DMS 273 (cell line): ENCODE results near the gene C22orf15.

Experiments
- DNase-seq: peaks from one replicate; lab custom pipeline; 2025; ENCODE audit not compliant: unreplicated experiment; lab: John Stamatoyannopoulos, UW

C22orf15 gene

DNA sequence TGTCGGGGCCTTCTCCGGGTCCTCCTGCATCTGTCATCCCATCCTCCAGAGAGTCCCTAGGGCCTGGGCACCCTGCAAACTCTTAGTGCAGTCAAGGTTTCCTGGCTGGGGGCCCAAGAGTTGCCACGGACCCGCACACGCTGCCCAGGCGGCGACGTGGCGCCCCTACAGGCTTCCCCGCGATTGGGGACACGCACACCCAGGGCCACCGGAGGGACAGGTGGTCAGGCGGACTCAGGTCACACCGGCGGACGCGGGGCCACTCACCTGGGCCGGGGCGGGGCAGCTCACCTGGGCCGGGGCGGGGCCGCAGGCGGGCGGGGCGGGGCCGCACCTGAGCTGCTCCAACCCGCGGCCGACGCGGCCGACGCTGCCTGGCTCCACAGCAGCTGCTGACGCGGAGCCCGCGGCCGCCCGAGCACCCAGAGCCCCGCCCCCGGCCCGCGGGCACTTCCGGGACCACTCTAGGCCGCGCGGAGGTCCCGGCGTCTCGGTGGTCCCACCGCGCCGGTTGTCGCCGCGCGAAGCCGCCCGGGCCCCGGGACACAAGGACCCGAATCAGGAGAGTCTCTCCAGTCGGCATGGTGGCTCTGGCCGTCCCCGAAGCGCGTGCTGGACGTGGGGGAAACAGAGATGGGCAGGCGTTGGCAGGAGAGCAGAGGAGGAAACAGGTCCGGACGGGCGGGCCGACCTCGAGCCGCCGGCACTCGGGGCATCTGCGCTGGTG lies 11.9 kb upstream of the C22orf15 start, which contains the start of gene ZNF70:
TSS of gene ZNF70 (minus strand) at position 399 of the 727 bp plus-strand sequence. CDS start 5,972 bp downstream, outside the sequence.
- peak; percentile 93 for DNase-seq

DNA sequence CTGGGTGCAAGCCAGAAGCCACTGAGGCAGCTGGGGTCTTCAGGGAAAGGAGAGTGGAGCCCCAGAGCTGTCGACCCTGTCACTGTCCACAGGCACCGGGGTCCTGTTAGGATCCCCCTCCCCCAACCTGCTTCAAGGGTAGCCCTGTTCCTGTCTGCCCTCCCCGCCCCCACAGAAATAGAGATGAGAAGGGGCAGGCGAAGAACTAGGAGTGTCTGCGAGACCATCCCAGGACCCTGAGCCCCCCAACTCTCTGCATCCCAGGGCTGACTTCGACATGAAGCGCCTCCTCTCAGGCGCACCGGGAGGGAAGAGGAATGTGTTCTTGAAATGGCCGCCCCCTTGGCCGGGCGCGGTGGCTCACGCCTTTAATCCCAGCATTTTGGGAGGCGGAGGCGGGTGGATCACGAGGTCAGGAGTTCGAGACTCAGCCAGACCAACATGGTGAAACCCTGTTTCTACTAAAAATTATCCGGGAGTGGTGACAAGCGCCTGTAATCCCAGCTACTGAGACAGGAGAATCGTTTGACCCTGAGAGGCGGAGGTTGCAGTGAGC lies 11.3 kb upstream of the C22orf15 start:
- no peak for DNase-seq

DNA sequence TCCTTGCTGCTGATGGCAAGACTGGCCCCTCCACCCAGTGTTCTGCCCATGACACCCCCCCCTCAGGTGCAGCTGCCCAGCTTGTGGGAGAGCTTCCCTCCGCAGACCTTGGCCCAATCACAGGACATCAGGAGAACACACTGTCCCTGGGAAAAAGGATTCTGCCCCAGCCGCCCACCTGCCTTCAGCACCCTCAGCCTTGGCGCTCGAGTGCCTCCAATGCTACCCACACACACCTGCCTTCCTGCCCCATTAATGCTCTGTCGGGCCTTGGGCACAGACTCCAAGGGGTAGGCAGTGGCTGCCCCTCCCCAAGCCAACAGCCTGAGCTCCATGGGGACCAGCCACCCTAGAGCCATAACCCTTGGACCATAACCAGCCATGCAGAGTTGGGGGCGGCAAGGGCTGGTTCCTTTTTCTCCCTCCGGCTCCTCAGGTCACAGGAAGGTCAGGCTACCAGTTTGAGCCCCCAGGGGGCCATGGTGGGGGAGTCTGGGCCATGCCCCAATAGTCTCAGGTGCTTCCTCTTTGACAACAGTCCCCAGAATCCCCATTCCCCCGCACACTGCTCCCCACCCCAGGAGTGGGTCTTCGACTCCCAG lies 10.6 kb upstream of the C22orf15 start:
- no peak for DNase-seq

DNA sequence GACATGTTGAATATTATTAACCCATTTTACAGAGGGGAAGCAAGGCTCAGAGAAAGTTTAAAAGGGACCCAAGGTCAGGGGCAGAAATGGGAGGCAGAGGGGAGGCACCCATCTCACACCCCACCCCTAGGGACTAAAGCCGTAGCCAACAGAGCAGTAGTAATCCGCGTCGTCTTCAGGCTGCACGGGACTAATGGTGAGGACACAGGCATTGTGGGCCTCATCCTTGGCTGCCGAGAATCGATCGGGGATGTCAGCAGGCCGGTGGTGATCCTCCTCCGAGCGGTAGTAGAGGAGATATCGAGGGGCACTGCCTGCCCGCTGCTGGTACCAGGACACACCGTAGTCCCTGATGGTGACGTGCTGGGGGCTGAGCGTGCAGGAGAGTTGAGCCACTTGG lies 10.0 kb upstream of the C22orf15 start:
- no peak for DNase-seq

DNA sequence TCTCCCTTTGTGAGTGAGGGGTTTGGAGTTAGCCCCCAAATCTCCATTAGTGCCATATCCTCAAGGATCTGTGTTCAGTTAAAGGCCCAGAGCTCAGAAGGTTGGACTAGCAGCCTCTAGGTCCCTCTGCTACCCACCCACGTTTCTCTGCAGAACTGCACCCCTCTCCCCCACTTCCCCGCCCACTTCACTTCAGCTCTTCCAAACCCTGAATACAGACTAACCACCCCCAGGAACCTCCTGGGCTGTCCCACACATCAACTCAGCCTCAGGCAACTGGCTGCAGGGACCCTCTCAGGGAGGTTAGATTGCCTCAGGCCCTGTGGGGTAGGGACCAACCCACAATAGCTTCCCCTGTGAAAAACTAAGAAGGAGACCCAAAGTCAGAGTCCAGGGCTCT lies 9.4 kb upstream of the C22orf15 start:
- no peak for DNase-seq

DNA sequence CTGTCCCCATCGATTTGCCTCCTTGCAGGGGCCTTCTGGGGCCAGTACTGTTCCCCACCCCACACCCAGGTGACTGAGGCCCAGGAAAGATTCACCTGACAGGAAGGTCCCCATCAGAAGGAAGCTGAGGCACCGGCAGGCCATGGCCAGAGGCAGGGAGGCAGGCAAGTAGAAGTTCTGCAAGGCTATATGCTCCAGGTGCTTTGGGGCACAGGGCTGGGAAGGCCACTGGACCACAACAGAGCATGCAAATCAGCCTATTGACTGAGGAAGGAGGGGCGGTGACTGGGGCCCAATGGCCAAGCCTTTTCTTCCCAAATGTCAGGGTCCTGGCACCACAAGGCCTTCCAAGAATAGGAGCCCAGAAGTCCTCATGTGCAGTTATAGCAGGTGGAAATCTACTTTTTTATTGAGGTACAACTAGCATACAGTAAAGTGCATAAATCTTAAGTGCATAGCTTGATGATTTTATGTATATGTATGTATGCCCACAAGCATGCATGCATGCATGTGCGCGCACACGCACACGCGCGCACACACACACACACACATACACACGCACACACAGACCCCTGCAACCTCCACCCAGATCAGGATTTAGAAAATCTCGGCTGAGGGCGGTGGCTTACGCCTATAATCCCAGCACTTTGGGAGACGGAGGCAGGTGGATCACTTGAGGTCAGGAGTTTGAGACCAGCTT lies 8.4 kb upstream of the C22orf15 start, which contains the start of gene VPREB3:
TSS of gene VPREB3 (minus strand) at position 206 of the 700 bp plus-strand sequence. CDS start at position 144, 62 bp downstream.
- no peak for DNase-seq

DNA sequence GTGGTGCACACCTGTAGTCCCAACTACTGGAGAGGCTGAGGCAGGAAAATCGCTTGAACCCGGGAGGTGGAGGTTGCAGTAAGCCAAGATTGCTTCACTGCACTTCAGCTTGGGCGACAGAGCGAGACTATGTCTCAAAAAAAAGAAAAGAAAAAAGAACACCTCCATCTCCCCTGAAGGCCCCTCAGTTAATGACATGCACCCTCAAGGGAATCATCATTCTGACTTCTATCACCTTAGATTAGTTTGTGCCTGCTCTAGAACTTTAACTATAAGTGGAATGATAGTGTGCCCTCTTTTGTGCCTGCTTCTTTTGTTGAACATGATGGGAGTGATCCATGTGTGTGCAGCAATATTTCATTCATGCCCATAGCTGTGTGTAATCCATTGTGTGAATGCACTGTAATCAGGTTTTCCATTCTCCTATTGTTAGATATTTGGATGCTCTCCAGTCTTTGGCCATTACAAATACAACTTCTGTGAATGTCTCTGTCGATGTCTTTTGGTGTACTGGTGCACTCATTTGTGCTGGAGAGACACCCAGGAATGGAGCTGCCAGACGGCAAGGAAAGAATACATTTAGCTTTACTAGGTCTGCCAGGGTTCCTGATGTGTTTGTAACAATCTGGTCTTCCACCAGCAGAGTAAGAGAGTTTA lies 7.7 kb upstream of the C22orf15 start:
- DNase-seq: peak; percentile 15

DNA sequence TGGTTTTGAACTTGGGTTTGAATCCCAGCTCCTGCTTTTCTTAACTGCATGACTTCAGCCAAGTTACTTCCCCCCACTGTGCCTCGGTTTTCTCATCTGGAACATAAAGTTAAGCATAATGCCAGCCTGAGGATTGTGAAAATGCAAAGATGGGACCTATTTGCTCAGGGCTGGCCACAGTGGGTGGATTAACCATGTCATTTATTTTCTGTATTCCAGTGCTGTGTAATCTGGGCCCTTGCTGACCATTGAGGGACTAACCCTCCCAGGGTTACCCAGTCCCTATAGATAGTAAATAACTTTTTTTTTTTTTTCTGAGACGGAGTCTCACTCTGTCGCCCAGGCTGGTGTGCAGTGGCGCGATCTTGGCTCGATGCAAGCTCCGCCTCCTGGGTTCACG lies 7.1 kb upstream of the C22orf15 start:
- DNase-seq: no peak

DNA sequence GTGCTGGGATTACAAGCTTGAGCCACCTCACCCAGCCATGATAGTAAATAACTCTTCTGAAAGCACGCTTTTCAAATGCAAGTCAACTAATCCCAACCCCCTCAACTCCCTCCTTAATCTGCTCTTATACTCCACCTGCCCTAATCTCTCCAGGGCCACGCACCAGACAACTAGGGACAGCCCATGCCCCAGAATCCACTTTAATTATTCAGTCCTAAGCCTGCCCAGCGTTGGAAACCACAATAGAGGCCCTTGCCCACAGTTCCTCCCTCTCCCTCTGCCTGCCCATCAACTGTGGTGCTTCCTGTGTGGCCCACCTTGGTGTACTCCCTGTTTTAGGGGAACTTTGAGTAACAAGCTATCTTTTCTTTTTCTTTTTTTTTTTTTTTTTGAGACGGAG lies 5.9 kb upstream of the C22orf15 start:
- DNase-seq: no peak

DNA sequence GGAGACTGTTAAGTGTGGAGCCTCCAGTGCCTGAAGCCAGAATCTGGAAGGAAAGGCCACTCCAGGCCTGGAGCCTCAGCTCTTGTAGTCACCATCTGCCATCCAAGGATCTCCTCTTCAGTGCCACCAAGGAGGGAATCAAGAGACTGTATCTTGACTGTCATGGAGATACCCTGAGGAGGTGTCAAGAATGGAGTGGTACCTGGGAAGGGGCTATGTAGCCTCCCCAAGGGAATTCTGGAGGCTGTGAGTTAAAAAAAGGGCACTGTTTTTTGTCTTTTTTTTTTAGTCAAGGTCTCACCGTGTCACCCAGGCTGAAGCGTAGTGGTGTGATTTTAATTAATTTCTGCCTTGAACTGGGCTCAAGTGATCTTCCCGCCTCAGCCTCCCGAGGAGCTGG lies 3.2 kb upstream of the C22orf15 start:
- DNase-seq: no peak

DNA sequence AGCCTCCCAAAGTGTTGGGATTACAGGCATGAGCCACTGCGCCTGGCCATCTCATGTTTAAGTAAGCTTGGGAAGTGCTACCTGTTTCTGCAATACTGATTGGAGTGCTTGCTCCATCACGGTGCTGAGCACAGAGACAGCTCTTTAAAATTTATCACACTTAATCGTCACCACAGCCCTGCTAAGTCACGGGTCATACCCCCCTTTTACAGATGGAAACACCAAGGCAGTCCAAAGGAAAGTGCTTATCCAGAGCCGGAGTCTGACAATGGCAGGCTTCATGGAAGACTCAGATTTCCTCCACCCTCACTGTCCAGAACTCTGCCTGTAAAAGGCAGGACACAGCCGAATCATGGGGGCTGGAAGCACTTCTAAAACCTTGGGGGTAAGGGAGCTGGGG lies 2.7 kb upstream of the C22orf15 start:
- no peak for DNase-seq

DNA sequence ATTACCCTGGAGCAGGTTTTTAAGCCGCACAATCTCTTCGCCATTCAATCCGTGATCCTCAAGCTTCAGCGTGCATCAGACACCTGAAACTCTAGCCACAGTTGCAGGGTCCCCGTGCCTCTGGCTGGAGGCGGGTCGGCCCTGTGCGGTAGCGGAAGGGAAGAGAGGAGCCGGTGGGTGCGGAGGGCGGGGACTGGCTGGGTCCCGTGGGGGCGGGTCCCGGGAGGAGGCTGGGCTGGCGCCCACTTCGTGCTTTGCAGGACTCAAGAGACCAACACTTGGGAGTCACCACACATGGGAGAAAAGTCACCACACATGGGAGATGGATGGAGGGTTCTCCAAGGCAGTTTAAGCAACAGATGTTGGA lies 772 bp downstream of the C22orf15 start:
- no peak for DNase-seq

DNA sequence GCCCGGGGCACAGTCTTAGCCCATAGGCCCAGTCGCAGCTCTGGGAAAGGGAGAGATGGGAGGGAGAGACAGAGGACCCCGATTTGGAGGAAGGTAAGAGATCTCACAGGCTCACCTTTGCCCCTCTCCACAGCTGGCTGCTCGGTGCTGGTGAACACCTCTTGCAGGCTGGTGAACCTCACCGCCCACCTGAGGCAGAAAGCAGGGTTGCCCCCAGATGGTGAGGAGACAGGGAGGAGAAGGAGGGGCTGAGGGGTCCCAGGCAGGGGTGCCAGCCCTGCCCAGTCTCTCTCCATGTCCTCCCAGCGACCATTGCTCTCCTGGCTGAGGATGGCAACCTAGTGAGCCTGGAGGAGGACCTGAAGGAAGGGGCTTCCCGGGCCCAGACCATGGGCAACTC lies 1.2 kb downstream of the C22orf15 start:
- DNase-seq: no peak

DNA sequence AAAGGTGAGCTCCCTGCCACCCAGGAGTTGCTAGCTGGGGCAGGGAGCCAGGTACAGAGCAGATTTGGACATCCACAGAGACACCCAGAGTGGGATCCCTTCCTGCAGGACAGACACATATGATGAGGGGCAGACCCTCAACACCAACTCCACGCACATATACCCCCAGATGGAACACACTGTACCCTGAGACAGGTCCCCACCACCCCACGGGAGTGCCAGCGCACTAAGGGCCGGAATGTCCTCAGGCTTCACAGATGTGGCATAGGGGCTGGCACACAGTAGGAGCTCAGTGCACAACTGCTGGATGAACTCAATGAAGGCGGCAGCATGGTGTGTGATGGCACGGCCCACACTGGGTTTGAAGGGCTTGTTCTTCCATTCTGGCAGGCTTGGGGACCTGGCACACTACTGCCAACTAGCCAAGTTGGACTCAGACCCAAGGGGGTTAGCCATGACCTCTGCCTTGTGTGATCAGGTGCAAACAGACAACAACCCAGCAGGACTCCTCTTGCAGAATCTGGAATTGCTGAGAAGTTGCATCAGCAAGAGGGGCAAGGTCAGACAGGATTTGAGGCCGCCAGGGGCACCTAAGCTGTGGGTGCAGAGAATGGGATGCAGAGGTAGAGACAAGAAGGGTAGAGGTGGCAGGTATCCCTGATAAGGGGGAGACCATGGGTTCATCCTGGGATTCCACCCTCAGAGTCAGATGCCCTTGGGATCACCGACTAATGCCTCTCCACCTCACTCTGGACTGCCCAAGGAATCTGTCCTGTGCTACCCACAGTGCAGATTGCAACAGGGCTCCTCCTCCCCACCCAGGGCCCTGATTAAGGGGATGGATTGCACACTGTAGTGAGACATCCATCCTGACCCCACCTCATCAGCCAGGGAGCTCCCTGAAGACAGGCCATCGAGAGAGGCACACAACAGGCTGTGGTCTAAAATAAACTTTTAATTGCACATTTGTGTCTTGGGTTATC lies 2.4 kb downstream of the C22orf15 start:
- DNase-seq: no peak

DNA sequence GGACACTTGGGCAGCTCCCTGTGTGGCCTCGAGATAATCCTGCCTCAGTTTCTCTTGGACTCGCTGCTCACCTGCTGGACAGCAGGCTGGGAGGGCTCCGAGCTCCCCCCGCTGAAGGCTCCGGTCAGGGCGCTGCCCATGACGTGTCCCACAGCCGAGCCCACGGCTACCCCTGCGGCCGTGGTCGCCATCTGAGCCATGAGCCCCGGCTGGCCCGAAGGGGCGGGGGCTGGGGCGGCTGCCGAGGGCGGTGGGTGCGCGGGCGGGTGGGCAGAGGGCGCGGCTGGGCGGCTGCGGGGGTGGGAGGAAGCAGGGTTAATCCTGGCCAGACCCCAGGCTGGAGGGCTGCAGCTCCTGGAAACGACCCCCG lies 4.5 kb downstream of the C22orf15 start:
- DNase-seq: no peak

DNA sequence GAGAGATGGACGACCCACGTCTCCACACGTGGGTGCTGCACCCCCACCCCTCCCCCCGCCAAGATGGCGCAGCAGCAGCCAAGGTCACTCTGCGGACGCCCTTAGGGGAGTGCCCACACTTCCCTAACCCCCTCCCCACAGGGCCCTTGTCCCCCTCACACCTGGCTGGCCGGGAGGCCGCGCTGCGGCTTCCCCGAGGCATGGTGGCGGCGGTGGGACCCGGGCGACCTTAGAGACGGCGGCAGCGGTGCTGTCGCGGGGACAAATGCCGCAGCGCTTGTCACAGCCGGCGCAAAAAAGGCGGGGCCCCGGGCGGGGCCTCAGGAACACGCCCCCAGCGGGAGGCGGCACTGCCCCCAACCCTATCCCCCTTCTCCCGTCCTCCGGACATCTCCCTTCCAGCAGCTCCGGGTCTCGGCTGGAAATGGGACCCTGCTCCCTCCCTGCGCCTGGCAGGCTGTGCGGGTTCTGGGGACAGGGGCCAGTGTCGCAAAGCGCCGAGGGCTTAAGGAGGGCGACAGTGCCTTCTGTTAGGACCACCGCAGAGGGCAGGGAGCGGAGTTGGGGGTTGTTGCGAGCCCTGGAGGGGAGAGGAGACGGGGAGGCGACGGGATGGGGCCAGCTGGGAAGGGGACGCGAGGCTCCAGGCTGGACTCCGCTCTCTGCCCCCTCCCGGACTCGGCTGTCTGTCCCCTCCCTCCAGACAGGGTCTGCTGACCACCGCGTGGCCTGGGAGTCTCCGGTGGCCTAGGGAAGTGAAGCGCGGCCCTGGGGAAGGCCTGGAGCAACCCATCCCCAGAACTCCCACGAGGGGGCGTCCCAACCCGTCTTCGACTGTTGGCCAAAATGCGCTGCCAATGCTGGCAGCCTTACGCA lies 5.1 kb downstream of the C22orf15 start, which contains the start of gene CHCHD10:
TSS of gene CHCHD10 (minus strand) at position 300 of the 876 bp plus-strand sequence. CDS start at position 202, 98 bp downstream.
- DNase-seq: peak; percentile 85

DNA sequence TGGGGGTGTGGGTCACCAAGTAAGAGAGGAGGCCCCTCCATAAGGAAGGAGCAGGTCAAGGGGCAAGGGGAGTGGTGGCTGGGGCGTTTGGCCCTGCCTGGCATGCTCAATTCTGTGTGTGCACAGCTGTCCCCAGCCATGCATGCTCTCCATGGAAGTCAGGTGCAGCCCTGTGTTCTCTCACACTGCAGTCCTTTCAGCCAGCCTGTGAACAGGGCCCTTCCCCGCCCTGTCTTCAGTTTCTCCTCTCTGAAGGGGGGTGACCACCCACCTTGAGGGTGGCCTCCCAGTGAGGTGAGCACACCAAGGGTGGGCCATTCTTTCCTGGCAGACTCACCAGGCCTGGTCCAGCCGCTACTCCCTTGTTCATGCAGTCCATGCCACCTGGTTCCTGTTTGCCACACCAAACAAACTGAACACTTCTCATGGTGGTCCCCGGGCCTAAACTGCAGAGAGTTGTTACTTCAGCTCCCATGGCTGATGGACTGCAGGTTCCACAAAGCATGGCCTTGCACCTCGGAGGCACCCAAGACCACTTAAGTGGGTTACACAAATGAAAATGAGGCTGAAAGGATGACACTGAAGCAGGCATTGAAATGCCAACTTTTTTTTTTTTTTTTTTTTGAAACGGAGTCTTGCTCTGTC lies 6.7 kb downstream of the C22orf15 start:
- no peak for DNase-seq

DNA sequence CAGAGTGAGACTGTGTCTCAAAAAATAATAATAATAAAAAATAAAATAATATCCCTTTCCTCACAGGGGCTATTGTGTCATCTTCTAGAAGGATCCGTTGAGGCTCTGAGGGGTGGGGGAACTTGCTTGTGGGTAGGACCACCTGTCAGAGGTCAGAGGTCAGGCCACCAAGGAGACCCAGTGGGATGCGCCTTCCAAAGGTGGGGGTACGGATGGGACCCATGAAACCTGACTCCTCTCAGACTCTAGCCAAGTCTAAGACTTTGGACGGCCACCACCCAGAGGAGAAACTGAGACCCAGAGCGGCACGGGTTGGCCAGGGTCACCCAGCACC lies 9.5 kb downstream of the C22orf15 start:
- DNase-seq: no peak
